Heart right ventricle (tissue), 16 donors: ENCODE measurements around the gene IFITM1. TPM values are rescaled to one million over a fixed set of nuclear protein-coding genes. Genes with fewer than 3 reads are reported as not detected.

Experiments
- ATAC-seq, 8 donors: fragments of 200-7000 bp; cut with Tn5 transposase; one replicate each; pipeline ENCODE4 v1.9.1; 2020; ENCODE audit warnings: mild to moderate bottlenecking in 8 of 8, moderate library complexity in 8 of 8, moderate number of reproducible peaks in 1 of 8
- DNase-seq, 2 donors: peaks; one replicate each; pipeline ENCODE4 v3.0.0-alpha.2; 2020
- H3K27ac ChIP-seq, 10 donors: fragments of 200-600 bp; sonication (generic) in 2 of 10; one replicate each; pipeline versions ENCODE4 v1.5.0 to v1.8.0; 2020 to 2022; ENCODE audit warnings: mild to moderate bottlenecking in 3 of 10
- H3K27me3 ChIP-seq, 7 donors: fragments of 200-600 bp; one replicate each; pipeline ENCODE4 v1.8.0; 2021 to 2022; ENCODE audit warnings: mild to moderate bottlenecking in 2 of 7
- H3K36me3 ChIP-seq, 9 donors: fragments of 200-600 bp; sonication (generic) in 1 of 9; one replicate each; pipeline versions ENCODE4 v1.5.0 to v1.8.0; 2020 to 2022; ENCODE audit warnings: mild to moderate bottlenecking in 2 of 9
- H3K4me1 ChIP-seq, 9 donors: fragments of 200-600 bp; sonication (generic) in 1 of 9; one replicate each; pipeline versions ENCODE4 v1.5.0 to v1.8.0; 2020 to 2022; ENCODE audit warnings: mild to moderate bottlenecking in 4 of 9
- H3K4me3 ChIP-seq, 10 donors: fragments of 200-600 bp; sonication (generic) in 2 of 10; one replicate each; pipeline versions ENCODE4 v1.5.0 to v1.8.0; 2020 to 2022; ENCODE audit warnings: mild to moderate bottlenecking in 7 of 10, moderate library complexity in 2 of 10
- H3K9me3 ChIP-seq, 11 donors: fragments of 200-600 bp in 10 of 11; sonication (generic) in 2 of 11; one replicate each; pipeline versions ENCODE4 v1.5.0 to v1.8.0; 2013 to 2022; ENCODE audit warnings: mild to moderate bottlenecking in 2 of 11, control low read depth in 1 of 11, moderate library complexity in 1 of 11
- CTCF ChIP-seq, 9 donors: fragments of 200-600 bp; sonication (generic) in 2 of 9; IDR thresholded peaks; one replicate each; pipeline versions ENCODE4 v1.5.0 to v1.8.0; 2021 to 2022; ENCODE audit warnings: antibody characterized with exemption in 9 of 9, mild to moderate bottlenecking in 5 of 9, moderate library complexity in 1 of 9
- WGBS, 2 donors: extraction: QIAGEN DNeasy Blood & Tissue Kit; methylation state at CpG; one replicate each; pipeline ENCODE4 v1.1.7; 2013; ENCODE audit warnings: inconsistent platforms in 1 of 2; 5-methylcytosine and 5-hydroxymethylcytosine counted together
- intact Hi-C, 10 donors: fragments of 100-400 bp; cut with DNase I; formaldehyde crosslinking; loops; one replicate each; pipeline versions ENCODE4 v1.11.1 to v1.14.2; 2022
- polyA plus RNA-seq, 2 donors: library from polyadenylated mRNA; stranded (reverse); fragments of 200-250 nt; gene quantifications; one replicate each; pipeline ENCODE4 v1.2.3, GENCODE V29; 2013
- total RNA-seq, 10 donors: library from RNA; stranded (reverse); fragmentation: NEBNext Ultra II Directional in 3 of 10; extraction: Animal tissue kit (Norgen Biotek cat#: 25700) in 3 of 10; gene quantifications; one replicate each; pipeline versions ENCODE4 v1.2.1 to v1.2.4, GENCODE V29; 2021 to 2023
- donor health status: Arrhythmogenic right ventricular cardiomyopathy.
- donor health status: ischemic (EF 13 %, LVEDD 7.1; RV severe dilation, severe dysfunction).
- donor health status: healthy with polysubstance abuse.
- donor health status: DM: no; HTN: yes; CAD: no.
- donor health status: DM: no; HTN: no; CAD: no.
- donor health status: ischemic (EF 25% LVEDD 6.9; RV normal size, moderate dysfunction).
- donor health status: ischemic (EF 25% LVEDD 5.7; RV mildly dilated, moderate dysfunction).
- donor health status: healthy.
- donor health status: DM: yes; HTN: yes; CAD: no.
- donor health status: Ischemic cardiomyopathy.
- donor health status: ischemic (EF 35%, LVEDD 5.7; RV mildly dilated, moderate dysfunction).
- donor health status: nonischemic (EF 11% LVEDD 7.7; RV severe dilation, severe dysfunction).
- donor health status: DM: yes; HTN: yes; CAD: no.
- donor health status: PGD.
- donor health status: ischemic (EF 29% LVEDD 5.4; RV normal size, mild dysfunction).
- donor health status: nonischemic (EF 23%, LVEDD 6.1; RV moderate dilation, normal function).

Gene IFITM1
- total and polyA plus RNA-seq, 12 donors: 51.6 to 427 (median 120) TPM

GRCh38 chr11:352456-353031 is 38.7 kb downstream of the IFITM1 start:
- H3K36me3 ChIP-seq: no peaks in the 10 kb centered on the region
- DNase-seq: no peak
- H3K4me3 ChIP-seq: no peak overlapping the region
- WGBS, 2 donors: 94 to 95% methylated on average over 12 of the region's 12 CpGs
- TF ChIP-seq CTCF (IDR thresholded peaks at IDR 0.05): no peak
- no peak for ATAC-seq
- peak overlapping the region; percentile 93 to 100 (median 98) for H3K27ac ChIP-seq
- no peaks in the 10 kb centered on the region for H3K9me3 ChIP-seq
- intact Hi-C loops: loop anchor here in 3 of 10 donors (2.0 to 10.0 kb wide), 5 partner anchors 16 to 148 kb away; partner anchors contain the start of genes BET1L (in 1 of the 3), IFITM1 (in 1 of the 3), IFITM2 (in 1 of the 3) and RIC8A (in 1 of the 3)
- peaks cover 5 to 56% (median 35%) of the 10 kb centered on the region in 9 donors for H3K4me1 ChIP-seq
- no peaks in the 10 kb centered on the region for H3K27me3 ChIP-seq

GRCh38 chr11:353179-353873 is 39.5 kb downstream of the IFITM1 start:
- no peaks in the 10 kb centered on the region for H3K9me3 ChIP-seq
- no peaks in the 10 kb centered on the region for H3K36me3 ChIP-seq
- peak; percentile 84 to 88 for DNase-seq
- H3K4me1 ChIP-seq: peaks cover 5 to 54% (median 35%) of the 10 kb centered on the region in 9 donors
- H3K27me3 ChIP-seq: no peaks in the 10 kb centered on the region
- H3K27ac ChIP-seq: peak overlapping the region; percentile 93 to 100 (median 98)
- H3K4me3 ChIP-seq: peak overlapping the region in 1 of 10 donors; percentile 11
- intact Hi-C loops: loop anchor here in 3 of 10 donors (2.0 to 10.0 kb wide), 5 partner anchors 17 to 149 kb away; partner anchors contain the start of genes BET1L (in 1 of the 3), IFITM1 (in 1 of the 3), IFITM2 (in 1 of the 3) and RIC8A (in 1 of the 3)
- WGBS, 2 donors: 32 to 38% methylated on average over 16 of the region's 16 CpGs
- peak; percentile 46 to 82 (median 60) for ATAC-seq
- no peak for TF ChIP-seq CTCF (IDR thresholded peaks at IDR 0.05)

GRCh38 chr11:355581-356458 is 42.0 kb downstream of the IFITM1 start:
- Histone ChIP-seq H3K4me1 (peaks cover 5 to 45% (median 35%) of the 10 kb centered on the region in 9 donors), H3K4me3 (peak overlapping the region in 9 of 10 donors; percentile 28 to 52 (median 47))
- peak; percentile 86 to 95 (median 92) for ATAC-seq

More at GRCh38 chr11:355581-356458, 42.0 kb downstream of the IFITM1 start:
- TF ChIP-seq CTCF (IDR thresholded peaks at IDR 0.05): no peak
- Histone ChIP-seq H3K36me3 (no peaks in the 10 kb centered on the region), H3K9me3 (peaks cover 0 to 6% (median 0%) of the 10 kb centered on the region in 11 donors), H3K27ac (peak overlapping the region; percentile 93 to 100 (median 98)), H3K27me3 (no peaks in the 10 kb centered on the region)
- DNase-seq: peak; percentile 95 to 97
- 4 to 6% methylated on average over 66 to 69 of the region's 76 CpGs for WGBS, 2 donors
- intact Hi-C loops: loop anchor here in 9 of 10 donors (2.0 to 10.0 kb wide), 11 partner anchors 41 to 159 kb away; partner anchors contain the start of genes BET1L (in 4 of the 9), RIC8A (in 4 of the 9), IFITM2 (in 2 of the 9) and IFITM1 (in 1 of the 9)
